NCI-H1436 treated with DMSO at 0.1 percent for 48 hours (cell line): Measurements from ENCODE around the gene ZNF280C.
A peak's percentile ranks its signal among the peaks of the same experiment; 100 is the strongest.
"Not testable (repeated sequence)": the region's sequence is repeated elsewhere in the genome, so short reads cannot be mapped to it uniquely, and the experiment has no call there.

Source experiments
- DNase-seq: peaks from one replicate; lab custom pipeline; 2025; lab: John Stamatoyannopoulos, UW

ZNF280C gene, protein sequence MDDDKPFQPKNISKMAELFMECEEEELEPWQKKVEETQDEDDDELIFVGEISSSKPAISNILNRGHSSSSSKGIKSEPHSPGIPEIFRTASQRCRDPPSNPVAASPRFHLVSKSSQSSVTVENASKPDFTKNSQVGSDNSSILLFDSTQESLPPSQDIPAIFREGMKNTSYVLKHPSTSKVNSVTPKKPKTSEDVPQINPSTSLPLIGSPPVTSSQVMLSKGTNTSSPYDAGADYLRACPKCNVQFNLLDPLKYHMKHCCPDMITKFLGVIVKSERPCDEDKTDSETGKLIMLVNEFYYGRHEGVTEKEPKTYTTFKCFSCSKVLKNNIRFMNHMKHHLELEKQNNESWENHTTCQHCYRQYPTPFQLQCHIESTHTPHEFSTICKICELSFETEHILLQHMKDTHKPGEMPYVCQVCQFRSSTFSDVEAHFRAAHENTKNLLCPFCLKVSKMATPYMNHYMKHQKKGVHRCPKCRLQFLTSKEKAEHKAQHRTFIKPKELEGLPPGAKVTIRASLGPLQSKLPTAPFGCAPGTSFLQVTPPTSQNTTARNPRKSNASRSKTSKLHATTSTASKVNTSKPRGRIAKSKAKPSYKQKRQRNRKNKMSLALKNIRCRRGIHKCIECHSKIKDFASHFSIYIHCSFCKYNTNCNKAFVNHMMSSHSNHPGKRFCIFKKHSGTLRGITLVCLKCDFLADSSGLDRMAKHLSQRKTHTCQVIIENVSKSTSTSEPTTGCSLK

DNA sequence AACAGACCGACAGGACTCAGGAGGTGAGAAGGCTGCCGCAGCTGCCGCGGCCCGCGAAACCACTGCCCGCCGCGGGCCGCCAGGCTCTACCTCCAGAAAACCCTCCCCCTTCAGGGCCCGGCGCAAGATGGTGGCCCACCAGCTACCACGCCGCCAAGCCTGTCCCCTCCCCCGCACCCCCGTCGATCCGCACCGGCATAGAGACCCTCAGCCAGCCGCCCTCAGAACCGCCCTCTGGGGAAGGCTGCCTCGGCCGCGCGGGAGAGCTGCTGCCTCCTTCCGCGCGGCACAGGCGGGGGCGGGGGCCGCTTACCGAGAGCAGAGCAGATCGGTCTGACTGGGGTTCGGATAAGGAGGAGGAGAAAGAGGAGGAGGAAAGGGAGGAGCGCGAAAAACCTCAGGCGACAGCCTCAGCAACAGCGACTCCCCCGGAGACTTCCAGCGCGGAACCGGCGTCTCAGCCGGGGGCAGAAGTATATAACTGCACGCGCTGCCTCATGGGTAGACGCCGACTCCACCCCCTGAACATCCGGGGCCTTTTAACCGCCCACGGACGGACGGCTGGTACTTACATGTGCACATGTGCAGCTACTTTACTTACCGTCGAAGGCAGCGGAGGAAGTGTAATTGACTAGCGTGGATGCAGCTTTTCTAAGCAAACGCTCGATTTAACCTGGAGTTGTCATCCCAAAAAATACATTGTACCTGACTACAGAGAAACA is at the start of gene ZNF280C:
Gene ZNF280C (minus strand): TSS at position 451 of the 722 bp plus-strand sequence. CDS start 8,450 bp downstream, outside the sequence.
- DNase-seq = peak; percentile 88

DNA sequence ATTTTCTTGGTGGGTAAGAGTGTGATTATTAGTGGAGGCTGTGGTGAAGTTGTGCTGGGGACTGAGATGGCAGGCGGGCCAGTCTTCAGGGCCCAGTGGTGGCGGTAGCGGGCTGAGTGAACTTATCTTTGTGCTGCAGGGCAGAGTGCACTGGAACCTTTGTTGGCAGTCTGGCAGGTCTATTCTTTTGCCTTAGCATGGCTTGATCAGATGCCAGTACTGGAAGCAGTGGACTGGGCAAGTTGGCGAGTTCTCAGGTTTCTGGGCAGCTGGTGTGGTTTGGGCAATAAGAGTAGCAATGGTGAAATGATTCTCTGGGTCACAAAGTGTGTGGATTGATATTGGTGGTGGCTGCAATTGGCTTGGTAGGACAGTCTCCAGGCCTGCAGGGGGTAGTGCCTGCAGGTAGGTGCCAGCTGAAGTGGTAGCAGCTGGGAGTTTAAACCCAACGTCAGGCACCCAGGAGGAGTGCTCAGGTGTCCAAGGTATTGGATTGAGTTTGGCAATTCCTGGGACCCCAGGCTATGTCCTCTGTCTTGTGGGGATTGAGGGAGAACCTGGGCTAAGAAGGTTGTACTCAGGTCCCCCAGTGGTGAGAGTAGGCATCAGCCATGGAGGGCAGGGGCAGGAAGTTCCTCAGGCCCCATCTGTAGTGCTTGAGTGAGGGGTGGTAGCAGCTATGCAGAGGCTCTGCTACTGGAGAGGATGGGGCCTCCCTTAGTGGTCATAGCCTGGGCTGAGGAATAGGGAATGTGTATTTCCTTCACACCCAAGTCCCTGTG is 36.1 kb upstream of the ZNF280C start:
- DNase-seq = no peak

DNA sequence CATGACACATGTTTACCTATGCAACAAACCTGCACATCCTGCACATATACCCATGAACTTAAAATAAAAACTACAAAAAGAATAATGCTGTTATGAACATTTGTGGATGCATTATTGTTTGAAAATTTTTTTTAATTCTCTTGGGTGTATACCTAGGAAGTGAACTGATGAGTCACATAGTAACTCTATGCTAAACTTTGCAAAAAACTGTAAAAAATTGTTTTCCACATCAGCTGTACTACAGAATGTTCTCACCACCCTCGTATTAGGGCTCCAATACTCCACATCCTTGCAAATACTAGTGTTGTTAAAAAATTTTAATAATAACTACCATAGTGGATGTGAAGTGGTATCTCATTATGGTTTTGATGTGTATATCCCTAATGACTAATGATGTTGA is 33.3 kb upstream of the ZNF280C start:
- no peak for DNase-seq

DNA sequence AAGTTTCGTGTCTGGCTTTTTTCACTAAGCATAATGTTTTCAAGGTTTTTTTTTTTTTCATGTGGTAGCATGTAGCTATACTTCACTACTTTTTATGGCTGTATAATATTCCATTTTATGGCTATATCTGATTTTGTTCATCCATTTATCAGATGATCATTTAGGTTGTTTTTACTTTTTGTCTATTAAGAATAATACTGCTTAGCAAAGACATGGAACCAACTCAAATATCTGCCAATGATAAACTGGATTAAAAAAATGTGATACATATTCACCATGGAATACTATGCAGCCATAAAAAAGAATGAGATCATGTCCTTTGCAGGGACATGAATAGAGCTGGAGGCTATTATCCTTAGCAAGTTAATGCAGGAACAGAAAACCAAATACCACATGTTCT is 32.7 kb upstream of the ZNF280C start:
- DNase-seq = no peak

DNA sequence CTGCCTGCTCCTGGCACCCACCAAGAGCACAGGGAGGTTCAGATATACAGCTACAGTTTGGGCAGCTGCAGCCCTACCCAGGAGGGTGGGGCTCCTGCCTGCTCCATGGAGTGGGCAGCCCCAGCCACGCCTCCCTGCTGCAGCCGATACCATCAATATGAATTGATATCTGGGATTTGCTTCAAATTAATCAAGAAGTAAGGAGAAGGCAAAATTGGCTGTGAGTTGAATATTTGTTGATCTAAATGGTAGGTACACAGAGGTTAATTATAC is 31.2 kb upstream of the ZNF280C start:
- no peak for DNase-seq

DNA sequence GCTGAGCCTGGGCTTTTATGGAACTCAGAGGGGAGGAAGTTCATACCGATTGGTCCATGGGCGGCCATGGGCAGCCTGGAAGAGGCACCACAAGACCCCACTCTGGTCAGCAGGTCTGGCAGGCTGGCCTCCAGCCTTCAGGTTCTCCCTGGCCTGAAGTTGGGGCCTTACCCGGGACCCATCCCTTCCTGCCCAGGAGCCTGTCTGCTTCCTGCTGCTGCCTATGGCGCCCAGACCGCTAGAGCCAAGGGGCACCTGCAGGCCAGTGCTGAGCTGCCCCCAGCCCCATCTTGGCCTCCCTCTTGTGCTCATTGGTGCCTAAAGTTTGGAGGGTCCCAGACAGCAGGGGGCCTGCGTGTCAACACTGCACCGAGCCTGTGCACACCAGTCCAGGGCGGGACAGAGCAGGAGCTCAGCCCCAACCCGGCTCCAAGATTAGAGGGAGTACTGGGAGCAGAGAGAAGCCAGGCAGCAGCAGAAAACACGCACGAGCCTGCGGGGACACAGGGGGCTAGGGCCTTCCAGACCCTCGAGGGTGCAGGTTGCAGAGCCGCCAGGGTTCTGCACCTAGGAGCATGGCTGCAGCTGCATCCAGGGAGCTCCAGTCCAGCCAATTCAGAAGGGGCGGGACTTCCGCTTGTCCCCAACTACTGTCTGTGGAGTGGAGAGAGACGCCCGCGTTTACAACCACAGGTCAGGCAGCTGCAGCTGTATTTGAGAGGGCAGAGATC is 30.7 kb upstream of the ZNF280C start:
- DNase-seq = no peak

DNA sequence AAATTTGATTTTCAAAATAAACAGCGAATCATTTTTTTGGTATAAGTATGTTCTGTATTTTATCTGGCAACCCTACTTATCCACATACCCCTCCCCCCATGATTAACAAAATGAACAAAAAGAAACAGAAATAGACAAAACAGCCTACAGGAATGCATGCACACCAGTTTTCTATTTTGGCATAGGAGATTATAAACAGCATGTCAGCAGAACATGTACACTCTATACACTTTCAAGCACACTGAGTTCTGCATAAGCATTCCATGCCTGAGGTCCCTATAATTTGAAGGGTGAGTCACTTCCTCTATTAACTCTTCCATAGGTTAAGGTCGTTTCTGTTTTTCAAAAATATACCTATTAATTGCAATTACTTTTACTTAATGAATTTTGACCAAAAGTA is 28.0 kb upstream of the ZNF280C start:
- DNase-seq = no peak

DNA sequence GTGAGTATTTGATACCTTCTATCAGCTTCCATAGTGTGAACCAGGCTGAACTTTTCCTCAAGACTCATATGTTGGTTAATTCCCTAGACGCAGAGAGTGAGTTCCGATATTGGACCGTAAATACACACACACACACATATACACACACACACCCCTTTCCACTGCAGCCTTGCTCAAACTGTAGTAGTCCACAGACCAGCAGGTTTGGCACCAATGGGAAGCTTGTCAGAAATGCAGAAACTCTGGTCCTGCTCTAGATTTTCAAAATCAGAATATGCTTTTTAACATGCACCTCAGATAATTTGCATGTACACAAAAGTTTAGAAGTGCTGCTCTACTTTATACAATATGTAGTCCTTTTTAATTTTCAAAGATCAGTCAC is 27.6 kb upstream of the ZNF280C start:
- DNase-seq = no peak

DNA sequence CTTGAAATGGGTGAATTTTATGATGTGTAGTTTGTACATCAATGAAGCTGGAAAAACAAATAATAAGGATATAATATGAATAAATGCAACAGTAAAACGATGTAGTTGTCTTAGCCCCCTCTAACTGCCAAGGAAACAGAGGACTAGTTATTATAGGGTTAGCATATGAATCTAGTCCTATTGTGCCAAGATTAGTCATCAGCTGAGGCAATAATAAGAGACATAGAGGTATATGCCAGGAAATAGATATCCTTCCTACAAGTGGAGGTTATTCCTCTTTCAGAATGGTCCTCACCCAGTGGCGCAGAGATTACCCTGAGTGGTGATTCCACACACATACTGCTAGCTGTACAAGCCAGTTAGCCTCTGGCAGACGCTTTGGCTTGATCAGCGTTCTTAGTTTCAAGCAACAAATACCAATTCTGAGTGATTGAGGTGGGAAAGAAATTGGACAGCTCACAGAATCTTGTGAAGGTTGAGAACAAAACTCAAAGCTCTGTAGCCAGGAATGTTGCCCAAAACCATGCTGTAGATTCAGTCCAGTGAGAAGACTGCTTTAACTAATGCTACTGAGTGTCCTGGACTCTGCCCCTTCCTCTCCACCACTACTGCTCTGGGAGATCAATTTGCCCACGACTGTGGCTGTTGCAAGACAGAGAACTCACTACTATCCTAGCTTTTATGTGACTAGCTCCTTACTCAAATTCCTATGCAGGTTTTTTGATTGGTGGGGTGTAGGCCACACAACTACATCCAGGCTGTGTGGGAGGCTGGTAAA is 27.0 kb upstream of the ZNF280C start:
- no peak for DNase-seq

DNA sequence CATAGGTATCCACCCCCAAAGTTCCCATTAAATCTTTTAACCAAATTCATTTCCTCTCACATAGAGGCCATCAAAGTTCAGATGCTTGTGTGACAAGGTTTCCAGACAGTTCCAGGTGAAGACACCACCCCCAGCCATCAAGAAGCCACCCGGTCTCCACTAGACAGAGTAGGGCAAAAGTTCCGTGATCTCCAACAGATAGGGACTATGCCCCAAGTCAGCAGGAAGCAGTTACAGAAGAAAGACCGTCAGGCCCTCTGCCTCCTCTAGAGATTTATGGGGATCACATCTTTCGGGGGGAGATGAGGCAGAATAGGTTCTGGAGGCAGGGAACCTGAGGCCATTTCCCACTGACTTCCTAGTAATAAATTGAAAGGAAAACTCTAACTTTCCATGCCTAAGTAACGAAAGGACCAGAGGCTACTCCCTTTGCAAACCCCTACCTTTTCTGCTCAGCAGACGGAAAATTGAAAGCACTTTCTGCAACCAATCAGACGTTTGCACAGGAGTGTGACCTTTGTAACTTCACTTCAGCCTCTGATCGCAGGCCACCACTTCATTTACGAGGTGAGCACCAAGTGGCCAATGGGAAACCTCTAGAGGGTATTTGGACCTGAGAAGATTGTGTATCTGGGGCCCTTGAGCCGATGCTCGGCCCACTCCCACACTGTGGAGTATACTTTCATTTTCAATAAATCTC is 18.5 kb upstream of the ZNF280C start:
- no peak for DNase-seq

DNA sequence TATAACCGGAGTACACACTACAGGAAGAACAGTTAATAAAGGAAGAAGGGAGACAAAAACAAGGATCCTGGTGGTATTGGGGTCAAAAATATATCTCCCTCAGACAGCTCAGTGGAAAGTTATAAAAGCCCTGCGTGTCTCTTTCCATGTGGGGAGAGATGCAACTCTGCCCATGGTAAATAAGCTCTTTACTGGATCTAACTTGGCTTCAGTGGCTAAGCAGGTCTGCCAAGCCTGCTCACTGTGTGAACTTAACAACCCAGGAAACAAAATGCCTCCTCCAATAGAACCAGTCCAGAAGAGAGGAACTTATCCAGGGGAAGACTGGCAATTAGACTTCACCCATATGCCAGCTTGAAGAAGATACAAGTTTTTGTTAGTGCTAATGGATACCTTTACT is 17.0 kb upstream of the ZNF280C start:
- DNase-seq = no peak

DNA sequence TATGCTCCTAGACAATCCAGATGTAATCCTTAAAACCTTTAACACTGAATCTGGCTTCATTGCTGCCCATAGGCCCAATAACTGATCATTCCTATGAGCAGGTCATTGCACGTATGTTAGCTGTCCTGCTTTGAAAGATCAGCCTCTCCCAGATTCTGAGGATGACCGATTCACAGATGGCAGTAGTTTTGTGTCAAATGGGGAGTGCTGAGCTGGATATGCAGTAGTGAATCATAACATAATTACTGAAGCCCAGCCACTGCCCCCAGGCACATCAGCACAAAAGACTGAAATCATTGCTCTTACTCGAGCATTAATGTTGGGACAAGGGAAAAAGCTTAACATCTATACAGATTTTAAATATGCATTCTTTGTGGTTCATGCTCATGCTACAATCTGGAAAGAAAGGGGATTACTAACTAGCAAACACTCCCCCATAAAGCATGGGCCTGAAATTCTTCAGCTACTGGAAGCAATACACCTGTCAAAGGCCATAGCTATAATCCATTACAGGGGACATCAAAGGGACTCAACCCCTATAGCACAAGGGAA is 16.4 kb upstream of the ZNF280C start:
- DNase-seq = no peak

DNA sequence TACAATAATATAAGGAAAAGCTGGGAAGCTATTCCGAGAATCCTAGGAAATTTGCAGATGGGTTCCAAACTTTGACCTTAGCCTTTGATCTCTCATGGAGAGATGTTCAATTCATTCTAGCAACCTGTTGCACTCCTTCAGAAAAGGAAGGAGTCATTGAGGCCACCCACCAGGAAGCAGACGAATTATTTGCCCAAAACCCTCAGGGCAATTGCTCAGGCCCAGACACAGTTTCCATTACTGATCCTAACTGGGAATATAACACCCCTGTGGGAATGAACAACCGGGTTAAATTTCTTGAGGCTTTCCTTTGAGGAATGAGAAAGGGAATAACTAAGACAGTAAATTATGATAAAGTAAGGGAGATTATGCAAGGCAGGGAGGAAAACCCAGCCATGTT is 13.5 kb upstream of the ZNF280C start:
- no peak for DNase-seq

DNA sequence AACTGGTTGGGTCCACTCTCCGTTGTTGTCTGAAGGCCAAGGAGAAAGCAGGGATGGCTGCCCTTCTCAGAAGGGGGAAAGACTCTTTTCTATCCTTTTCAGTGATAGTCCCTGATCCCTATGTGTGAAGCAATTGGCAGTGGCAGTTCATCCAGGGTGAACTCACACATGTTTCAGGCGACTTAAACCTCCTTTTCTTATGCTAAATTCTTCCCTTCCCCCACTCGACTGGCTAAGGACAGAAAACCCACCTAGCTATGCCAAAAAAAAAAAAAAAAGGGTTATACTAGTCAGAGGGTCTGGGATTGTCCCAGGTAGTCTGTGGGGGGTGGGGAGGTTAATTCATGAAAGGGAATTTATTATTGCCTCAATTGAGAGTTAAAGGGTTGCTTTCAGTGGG is 12.2 kb upstream of the ZNF280C start:
- DNase-seq = no peak

DNA sequence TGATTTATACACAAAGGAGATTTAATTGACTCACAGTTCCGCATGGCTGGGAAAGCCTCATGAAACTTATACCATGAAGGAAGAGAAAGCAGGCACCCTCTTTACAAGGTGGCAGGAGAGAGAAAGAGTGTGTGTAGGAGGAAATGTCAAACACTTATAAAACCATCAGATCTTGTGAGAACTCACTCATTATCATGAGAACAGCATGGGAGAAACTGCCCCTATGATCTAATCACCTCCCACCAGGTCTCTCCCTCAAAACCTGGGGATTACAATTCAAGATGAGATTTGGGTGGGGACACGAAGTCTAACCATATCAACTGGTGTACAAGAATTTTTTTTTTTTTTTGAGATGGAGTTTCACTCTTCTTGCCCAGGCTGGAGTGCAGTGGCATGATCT is 3.6 kb upstream of the ZNF280C start:
- not testable (repeated sequence) for DNase-seq

DNA sequence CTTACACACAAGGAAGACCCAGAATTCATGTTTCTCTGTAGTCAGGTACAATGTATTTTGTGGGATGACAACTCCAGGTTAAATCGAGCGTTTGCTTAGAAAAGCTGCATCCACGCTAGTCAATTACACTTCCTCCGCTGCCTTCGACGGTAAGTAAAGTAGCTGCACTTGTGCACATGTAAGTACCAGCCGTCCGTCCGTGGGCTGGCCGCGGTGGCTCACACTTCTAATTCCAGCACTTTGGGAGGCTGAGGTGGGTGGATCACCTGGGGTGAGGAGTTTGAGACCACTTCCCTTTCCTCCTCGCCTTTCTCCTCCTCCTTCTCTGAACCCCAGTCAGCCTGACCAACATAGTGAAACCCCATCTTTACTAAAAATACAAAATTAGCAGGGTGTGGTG is 692 bp upstream of the ZNF280C start:
- not testable (repeated sequence) for DNase-seq

DNA sequence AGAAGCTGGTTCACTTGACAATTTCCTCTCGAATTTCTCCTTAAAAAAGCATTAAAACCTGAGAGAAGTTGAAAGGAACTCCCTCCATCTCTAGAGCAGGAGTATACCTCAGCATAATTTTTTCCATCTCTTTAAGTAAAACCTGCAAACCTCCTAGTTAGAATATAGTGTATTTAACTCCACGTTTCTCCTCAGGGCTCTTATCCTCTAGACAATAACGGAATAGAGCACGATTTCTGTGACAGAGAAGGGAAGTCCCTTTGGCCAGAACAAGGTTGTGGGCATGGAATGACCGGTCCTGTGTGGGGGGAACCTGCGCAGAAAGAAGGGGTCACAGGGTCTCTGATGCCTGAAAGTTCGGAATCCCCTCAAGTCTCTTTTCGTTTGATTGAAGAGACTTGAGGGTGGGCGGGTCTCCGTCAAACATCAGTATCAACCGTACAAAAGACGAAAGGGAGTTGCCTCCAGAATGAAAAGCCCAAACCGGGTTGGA is 697 bp downstream of the ZNF280C start:
- no peak for DNase-seq

DNA sequence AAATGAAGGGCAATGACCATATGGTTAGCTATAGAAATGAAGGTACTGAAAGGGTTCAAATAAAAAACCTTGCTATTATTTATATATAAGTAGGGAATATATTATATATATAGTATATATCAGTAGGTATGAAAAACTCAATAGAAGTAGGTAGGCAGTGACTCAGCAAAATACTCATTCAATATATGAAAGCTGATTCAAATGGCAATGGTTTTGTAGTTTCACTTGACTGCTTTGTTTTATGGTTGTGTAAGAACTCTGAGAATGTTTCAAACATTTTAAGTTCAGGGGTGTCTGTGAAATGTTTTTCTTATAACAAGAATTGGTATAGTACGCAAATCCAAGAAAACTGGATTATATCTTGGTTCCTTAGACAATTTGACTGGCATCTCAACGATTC is 4.1 kb downstream of the ZNF280C start:
- DNase-seq = no peak

DNA sequence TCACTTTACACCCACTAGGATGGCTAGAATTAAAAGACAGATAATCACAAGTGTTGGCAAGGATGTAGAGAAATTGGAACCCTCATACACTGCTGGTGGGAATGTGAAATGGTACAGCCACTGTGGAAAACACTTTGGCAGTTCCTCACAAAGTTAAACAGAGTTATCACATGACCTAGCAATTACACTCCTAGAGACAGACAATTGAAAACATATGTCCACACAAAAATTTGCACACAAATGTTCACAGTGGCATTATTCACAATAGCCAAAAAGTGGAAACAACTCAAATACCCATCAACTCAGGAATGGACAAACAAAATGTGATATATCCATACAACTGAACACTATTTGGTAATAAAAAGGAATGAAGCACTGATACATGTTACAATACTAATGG is 5.7 kb downstream of the ZNF280C start:
- DNase-seq = no peak

DNA sequence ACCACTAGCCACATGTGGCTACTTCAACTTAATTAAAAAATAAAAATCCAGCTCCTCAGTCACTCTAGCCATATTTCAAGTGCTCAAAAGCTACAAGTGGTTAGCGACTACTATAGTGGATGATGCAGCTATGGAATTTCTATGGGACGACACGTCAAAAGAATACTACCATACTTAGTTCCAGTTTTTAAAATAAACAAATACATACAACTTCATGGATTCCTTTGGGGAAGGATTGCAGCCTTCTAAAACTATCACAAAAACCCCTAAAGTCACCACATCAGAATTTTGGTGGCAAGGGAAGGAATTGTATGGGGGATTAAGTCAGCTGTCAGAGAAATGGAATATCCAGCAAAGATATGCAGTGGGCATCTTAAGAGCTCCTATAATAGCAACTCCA is 6.5 kb downstream of the ZNF280C start:
- no peak for DNase-seq
